GM21723 (cell line): ENCODE measurements around the gene NKAIN2.
"Not testable (repeated sequence)": the region's sequence is repeated elsewhere in the genome, so short reads cannot be mapped to it uniquely, and the experiment has no call there.

Experiments used
- ATAC-seq: cut with Tn5 transposase; IDR thresholded peaks from one replicate; pipeline ENCODE4 v1.9.1; 2021; ENCODE audit warnings: mild to moderate bottlenecking, moderate library complexity; ENCODE audit not compliant: unreplicated experiment

NKAIN2 gene

DNA sequence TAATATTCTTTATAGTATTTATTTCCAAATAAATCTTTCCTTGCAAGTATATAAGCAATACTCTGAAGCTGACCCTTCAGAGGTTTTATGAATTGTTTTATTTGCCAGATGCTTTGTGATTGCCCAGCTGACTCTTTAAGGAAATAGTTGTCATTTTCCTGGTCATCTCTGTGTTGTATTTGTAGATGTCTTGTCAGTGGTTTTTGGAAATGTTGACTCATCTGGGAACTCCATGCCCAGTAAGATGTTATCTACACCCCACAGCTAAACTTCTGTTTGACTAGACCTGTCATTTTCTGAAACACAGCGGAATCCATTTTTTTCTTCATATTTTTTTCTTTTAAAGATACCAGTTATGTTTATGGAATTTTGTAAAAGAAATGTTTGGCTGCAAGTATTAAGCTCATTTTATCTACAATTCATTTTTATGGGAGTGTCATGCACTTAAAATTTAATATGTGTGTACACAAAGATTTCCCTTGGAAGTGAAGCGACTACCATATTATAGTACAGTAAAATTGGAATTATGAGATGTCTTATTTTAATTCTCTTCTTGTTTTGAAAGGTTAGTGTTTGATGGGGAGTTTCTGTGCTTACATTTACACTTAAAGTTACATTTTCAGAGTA is 491.0 kb downstream of the NKAIN2 start:
- ATAC-seq = no peak

DNA sequence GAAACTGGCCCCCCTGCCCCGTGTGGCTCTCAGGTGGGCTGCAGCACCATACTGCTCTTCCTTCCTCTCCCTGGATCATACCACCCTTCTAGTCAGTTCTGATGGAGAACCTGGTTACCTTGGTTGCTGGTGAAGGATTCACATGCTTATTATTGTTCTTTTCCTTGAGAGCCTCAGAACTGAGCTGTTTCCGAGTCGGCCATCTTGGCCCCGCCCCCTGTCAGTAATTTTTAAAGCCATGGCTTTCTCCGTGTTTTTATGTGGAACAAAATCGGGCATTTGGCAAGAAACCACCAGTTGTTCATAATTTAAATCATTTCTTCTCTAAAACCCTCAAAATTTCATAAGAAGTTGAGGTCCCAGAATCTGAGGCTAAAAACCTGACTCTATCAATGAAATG is 493.8 kb downstream of the NKAIN2 start:
- no peak for ATAC-seq

DNA sequence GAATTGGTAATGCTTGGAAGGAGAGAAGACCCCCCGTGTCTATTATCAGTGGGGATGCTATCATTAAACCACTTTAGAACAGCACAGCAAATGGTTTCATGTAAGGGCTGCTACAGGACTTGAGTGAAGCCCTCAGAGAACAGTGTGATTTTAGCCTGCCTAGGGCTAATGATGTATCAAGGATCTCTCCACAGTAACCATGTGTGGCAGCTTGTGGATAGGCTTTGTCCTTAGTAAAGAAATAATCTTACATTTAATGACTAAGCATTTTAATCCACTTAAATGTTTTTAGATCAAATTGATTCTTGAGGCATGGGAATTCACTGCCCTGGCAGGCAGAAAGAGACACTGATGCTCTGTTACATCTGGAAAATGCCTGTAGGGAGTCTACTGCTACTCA is 495.1 kb downstream of the NKAIN2 start:
- ATAC-seq = no peak

GRCh38 chr6:124300907-124301306 is 497.2 kb downstream of the NKAIN2 start:
- not testable (repeated sequence) for ATAC-seq

DNA sequence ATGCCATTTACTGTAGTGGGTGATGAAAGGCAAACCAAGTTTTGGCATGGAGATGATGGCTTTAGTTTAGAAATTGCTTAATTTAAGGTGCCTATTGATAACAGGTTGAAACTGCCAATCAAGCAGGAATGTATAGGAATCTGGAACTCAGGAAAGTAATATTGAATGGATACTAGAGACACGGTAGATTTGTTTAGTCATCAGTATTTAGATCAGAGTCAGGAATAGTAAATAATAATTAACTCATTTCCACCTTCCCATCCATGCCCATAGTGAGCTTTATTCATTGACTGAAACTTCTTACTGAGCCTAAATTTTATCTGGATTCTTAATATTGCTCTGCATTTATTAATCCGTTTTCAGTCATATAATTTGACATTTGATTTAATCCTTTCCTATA is 500.3 kb downstream of the NKAIN2 start:
- no peak for ATAC-seq

DNA sequence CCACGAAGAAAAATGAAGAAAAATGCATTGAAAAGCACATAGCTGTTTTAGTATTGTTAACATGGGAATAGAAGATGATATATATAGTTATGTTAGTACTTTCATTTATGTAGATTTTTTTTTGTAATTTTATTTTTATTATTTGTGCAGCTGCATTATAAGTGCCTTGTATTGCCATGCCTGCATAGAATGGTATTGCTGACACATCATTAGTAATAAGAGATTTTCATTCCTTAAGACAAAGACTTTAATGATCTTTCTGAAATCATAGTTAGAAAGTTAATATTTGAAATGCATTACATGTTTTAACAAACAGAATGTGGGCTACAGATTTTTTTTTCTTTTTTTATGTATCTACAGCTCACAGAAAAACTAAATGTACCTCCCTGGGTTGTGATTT is 506.5 kb downstream of the NKAIN2 start:
- ATAC-seq = no peak

GRCh38 chr6:124319410-124319809 is 515.7 kb downstream of the NKAIN2 start:
- no peak for ATAC-seq

- no peak for ATAC-seq
Observed at GRCh38 chr6:124324237-124324636, 520.6 kb downstream of the NKAIN2 start.

- ATAC-seq = no peak
Observed at GRCh38 chr6:124330197-124330596, 526.5 kb downstream of the NKAIN2 start.

DNA sequence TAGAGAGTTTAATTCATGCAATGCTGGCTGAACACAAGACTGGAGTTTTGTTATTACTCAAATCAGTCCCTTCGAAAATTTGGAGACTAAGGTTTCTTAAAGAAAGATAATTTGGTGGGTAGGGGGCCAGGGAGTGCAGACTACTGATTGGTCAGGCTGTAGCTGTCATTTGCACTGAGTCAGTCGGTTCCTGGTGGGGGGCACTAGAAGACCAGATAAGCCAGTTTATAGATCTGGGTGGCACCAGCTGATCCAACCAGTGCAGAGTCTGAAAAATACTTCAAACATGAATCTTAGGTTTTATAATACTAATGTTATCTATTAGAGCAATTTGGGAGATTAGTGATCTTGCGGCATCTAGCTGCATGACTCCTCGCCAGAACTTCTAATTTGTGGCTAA is 530.7 kb downstream of the NKAIN2 start:
- ATAC-seq = no peak

GRCh38 chr6:124339610-124340334 is 536.1 kb downstream of the NKAIN2 start:
- ATAC-seq = no peak

DNA sequence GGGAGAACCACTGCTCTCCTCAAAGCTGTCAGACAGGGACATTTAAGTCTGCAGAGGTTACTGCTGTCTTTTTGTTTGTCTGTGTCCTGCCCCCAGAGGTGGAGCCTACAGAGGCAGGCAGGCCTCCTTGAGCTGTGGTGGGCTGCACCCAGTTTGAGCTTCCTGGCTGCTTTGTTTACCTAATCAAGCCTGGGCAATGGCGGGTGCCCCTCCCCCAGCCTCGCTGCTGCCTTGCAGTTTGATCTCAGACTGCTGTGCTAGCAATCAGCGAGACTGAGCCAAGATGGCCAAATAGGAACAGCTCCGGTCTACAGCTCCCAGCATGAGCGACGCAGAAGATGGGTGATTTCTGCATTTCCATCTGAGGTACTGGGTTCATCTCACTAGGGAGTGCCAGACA is 544.7 kb downstream of the NKAIN2 start:
- ATAC-seq = not testable (repeated sequence)

GRCh38 chr6:124355146-124355545 is 551.5 kb downstream of the NKAIN2 start:
- no peak for ATAC-seq

GRCh38 chr6:124356276-124356810 is 552.7 kb downstream of the NKAIN2 start:
- ATAC-seq = no peak

DNA sequence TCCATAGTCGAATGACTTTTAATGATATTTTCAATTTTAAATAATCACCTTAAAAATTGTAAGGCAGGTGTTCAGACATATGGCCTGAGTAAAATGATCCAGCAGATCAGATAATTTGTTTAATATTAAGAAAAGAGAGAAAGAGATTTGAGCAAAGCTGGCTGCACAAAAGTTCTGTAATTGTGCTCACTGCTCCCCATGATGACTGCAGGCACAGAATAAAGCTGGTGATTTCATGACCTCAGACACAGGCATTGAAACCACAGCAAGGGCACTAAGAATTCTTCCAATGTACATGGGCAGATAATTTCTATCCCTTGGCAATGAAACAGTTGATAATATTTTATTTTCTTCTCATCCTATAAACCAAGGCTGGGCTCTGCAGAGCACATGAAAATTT is 553.1 kb downstream of the NKAIN2 start:
- ATAC-seq = no peak

GRCh38 chr6:124368131-124368530 is 564.5 kb downstream of the NKAIN2 start:
- no peak for ATAC-seq

- no peak for ATAC-seq
Observed at GRCh38 chr6:124371974-124372475, 568.4 kb downstream of the NKAIN2 start.

- ATAC-seq = no peak
Observed at GRCh38 chr6:124373386-124373785, 569.7 kb downstream of the NKAIN2 start.

DNA sequence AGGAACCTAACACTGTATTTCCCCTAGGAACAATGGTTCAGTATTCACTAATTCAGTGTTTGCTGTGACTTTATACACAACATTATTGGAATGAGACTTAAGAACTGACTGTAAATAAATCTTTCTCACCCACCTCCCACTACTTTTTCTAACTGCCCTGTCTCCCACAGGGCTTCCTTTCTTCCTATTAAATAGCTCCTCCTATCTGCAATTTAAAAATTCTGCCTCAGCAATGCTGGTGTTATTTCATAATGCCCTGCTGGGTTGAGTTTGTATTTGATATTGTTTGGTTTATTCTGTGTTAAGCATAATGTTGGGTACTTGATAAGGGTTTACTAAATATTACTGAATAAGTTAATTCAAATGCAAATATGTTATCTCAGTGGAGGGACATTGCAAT is 585.5 kb downstream of the NKAIN2 start:
- ATAC-seq = no peak

GRCh38 chr6:124393536-124393935 is 589.9 kb downstream of the NKAIN2 start:
- no peak for ATAC-seq

GRCh38 chr6:124396361-124396760 is 592.7 kb downstream of the NKAIN2 start:
- no peak for ATAC-seq
